ENCODE measurements around the gene CPLX4.

Gene CPLX4

DNA sequence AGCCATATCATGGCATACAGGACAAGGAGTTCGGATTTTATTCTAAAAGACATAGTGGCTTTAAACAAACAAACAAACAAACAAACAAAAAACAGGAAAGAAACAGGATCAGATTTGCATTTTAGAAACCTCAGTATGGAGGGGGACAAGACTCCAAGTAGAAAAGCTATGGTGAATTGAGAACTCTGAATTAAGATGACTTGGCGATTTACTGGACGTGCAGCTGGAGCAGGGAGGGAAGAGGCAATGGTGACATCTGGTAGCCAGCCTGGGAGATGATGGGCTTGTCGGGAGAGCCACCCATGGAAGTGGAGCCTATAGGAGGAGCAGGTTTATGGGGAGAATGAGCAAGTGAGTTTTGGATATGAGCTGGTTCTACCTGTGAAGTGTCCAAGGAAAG is 13.2 kb downstream of the CPLX4 start:
- DNase-seq, result no peak

DNA sequence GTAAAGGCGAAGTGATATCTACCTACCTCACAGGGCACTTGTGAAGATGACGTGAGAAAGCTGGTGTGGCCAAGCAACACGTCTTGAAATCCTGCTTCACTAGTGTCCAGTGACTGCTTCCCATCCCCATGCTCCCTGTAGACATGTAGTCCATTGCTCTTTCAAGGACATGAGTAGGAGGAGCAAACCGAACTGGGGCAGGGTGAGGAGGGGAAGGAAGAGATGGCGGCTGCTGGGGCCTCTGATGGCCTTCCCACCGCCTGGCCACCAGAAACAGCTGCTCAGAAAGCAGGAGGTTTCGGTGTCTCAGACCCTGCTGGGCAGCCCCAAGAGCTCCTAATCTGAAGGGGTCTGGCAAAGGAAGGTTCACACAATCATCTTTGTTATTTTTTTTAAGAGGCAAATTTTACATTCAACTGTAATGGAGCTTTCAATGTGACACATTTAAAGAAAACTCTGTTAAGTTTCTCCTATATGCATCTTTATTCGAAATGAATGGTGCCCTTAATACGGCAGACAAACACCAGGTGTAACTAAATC is 14.7 kb downstream of the CPLX4 start:
- no peak for DNase-seq

DNA sequence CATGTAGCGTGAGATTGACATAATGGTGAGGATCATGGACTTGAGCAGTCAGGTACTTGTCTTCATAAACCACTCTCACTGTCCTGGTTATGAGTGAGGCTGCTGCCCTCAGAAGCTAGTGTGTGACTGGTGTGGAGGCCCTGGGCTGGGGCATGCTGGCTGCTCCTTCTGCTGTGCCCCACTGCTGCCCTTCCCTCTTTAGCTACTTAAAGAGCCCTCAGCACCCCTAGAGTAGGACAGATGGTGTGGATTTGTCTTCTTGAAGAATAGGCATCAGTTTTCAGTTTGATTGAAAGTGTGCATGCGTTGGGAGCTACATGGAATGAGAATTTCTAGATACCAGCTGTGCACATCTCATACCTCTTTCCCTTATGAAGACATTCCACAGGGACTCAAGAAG is 15.4 kb downstream of the CPLX4 start:
- DNase-seq, result no peak

DNA sequence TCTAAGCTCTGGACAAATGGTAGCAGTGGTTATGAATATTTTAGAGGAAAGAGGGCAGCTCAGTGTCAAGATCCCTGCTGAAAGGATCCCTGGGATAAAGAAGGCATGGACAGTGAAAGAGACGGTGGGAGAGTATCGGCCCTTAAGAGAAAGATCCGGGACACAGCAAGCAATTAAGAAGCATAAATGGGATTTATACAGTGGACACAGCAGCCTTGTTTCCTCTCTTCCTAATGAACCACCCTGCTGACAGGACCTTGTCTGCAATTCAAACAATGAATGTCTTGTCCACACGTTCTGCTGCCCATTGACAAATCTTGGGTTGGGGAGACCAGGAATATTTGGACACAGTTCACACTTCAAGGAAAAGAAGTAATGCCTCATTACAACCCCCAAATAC is 16.5 kb downstream of the CPLX4 start:
- DNase-seq, result no peak

DNA sequence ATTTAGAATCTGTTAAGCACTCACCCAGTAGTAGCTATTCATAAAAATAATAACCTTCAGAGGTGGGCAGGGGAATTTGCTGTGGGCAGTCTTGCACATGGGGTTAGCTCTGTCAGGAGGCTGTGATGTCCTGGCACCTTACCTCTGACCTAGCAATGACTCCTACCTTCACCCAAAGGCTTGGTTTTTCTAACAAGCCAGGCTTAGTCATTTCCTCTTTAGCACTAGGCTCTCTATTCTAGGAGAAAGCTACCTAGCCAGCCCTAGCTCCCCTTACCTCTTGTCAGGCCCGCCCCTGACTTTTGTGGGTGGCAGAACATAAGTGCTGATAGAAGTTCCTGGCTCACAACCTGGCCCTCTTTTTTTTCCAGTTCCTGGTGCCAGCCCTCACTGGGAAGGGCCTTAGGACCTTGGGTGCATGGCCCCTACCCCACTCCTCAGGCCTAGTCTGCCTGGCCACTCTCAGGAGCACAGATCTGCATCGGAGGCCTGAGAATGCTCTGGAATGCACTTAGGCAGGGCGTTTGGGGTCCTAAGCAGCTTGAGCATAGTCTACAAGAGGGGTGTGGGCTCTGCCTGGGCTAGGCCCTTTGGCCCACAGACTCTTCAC is 17.7 kb downstream of the CPLX4 start:
- DNase-seq, result no peak

DNA sequence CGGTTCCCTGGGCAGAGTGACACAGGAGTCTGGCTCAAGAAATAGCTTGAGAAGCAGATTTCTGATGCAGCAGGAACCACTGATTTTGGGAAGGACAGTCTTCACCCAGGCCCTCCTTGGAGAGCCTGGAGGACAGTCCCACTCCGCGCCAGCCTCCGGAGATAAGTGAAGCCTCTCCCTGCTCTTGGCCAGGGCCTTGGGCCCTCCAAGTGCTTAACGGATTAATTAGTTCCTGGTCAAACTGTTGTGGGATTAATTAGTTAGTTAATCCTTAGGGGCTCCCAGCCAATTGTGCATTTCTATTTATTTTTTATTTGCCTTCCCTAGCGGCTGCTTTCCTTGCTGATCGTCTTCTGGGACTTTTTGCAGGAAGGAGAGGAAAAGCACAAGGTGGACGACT is 19.6 kb downstream of the CPLX4 start:
- no peak for DNase-seq

DNA sequence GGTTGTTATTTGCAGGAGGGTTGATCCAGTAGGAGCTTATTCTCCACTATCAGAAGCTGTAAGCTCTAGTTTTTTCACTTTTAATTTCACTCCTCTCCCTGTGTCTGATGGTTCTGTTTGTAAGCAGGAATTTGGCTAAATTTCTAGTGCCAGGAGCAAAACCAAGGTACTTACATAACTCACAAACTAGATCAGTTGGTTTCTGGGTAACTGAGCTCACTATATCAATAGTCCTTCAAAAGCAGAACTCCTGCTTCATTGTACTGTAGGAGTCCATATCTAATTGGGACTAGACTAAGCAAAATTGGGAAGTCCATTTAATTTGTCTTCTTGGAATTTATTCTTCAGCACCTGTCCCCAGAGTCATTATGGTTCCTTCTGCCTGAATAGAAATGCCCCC is 25.1 kb downstream of the CPLX4 start:
- no peak for DNase-seq

DNA sequence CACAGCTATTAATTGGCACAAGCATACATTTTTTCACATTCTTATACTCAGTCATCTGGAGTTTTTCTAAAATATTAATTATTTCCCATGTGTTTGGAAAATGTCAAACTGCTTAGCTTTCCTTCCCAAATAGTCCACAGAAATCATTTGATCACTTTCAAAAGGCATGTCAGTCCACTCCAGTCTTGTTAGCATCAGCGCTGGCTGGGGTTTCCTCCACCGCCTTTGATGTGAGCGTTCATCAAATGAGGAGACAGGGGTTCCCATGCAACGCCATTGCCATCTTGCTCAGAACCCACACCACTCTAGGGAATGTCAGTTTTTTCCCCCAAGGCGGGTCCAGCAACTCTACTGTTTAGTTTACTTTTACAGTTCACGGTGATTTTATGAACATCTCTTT is 32.1 kb downstream of the CPLX4 start:
- no peak for DNase-seq

DNA sequence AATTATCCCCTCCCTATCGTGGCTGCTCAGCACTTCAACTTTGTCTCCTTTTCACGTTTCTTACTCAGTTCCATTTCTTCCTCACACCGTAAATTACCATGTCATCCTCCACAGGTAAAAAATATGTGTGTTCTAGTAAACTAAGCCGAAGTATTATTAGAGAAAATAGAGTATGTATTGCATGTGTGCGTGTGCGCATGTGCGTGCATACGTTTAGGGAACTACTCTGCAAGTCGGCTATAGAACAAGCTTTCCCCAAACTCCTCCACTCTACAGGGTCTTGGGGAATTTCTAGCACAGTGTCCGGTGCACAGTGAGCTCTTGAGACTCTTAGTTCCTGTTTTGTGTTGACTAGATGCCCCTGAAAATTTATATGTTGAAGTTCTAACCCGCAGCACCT is 36.1 kb downstream of the CPLX4 start:
- DNase-seq, result no peak

DNA sequence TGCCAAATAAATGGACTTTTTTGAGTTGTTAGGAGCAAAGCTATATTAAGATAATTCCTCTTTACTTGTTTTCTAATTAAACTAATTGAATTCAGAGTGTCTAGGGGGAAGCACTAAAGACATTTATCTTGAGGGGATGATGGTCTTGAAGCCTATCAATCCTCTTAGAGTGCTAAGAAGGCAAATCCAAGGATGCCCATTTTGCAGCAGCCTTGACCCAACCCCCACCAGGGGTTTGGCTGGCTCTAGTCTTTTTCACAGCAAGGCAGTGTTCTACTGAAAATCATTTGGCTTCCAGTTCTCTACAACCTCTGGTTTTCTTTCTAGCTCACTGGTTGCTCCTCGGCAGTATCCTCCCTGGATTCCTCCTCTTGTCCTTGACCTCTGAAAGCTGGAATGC is 38.7 kb downstream of the CPLX4 start:
- DNase-seq, result no peak

DNA sequence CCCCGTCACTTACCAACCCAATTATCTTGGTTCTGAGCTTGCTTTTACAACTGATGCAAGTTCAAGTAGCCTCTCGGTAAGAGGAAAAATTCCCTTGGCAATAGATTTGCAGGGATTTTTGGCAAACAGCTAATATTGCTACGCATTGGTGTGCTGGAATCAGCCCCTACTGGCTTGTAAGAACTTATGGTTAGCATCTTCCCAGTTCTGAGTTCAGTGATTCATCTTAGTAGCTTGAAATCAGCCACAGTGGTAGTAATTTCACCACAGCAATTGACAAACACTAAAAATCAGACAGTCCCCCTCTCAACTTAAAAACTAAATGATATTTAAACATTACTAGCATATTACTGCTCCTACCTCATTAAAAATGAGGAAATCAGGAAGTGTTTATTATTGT is 39.3 kb downstream of the CPLX4 start:
- DNase-seq, result no peak

DNA sequence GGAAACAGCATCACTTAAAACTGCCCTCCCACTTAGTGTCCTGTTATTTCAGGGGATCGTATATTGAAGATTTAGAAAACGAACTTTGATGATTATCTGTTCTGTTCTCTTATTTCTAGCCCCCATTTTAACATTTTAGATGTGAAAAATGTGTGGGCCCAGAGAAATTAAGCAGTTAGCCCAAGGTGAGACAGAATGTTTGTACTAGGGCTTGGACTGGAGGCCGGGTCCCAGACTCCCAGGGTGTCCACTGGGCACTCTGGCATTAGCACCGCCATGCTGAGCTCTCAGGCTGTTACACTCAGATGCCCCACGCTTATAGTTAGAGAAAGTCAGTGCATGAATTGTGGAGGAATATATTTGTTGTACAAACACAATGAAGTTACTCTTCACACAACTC is 39.7 kb downstream of the CPLX4 start:
- no peak for DNase-seq

DNA sequence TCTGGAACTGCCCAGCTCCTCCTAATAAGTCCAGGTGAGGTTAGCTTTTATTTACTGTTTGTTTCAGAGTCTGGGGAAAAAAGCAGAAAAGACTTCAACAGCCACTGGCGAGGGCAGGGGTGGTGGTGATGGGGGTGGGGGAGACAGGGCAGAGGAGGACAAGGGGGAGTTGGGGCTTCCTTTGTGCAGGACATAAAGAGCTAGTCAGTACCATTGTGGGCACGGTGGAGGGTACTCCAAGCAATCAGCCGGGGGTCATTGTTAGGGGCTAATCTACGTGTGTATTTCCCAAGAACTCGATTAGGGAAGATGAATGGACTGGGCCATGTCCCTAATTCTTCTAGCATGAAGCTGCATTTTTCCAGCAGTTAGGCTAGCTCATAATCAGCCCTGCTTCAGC is 42.4 kb downstream of the CPLX4 start:
- DNase-seq, result no peak

DNA sequence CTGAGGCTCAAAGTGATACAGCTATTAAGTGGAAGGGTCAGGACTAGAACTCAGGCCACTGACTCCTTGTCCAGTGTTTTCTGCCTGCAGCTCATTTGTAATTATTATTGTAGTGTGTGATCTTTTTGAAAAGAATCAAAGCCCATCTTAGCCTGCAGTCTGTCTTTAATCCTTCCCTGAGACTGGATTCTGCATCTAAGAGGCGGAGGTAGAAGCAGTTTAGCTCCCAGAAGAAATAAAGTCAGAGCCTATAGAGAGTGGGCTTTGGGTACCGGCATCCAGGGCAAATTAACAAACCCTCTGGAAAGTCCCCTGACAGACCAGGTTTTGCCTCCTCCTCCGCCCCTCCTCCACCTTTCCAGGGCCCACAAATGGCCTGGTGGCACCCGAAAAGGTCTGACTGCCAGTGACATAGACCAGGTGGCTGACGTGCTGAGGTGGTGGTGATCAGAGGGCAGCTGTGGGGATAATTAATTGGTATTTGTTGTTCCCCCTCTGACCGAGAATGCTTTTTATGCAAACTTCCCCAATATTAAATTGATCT is 43.0 kb downstream of the CPLX4 start:
- no peak for DNase-seq

DNA sequence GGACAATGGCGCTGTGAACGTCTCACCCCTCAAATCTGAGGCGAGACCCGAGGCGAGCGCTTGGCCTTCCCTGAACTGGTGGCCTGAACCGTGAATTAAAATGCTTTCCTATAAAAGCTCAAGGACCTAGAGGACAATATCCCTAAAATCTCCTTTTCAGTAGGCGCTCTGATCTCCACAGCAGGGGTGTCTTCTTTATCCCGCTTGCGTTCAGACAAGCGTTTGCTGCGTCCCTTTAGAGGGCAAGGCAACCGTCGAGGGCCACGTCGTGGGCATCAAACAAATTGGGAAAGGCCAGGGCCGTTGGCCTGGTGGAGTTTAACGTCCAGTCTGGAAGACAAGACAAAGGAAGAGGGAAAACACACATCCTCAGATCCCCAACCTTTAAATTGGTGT is 43.9 kb downstream of the CPLX4 start:
- no peak for DNase-seq

DNA sequence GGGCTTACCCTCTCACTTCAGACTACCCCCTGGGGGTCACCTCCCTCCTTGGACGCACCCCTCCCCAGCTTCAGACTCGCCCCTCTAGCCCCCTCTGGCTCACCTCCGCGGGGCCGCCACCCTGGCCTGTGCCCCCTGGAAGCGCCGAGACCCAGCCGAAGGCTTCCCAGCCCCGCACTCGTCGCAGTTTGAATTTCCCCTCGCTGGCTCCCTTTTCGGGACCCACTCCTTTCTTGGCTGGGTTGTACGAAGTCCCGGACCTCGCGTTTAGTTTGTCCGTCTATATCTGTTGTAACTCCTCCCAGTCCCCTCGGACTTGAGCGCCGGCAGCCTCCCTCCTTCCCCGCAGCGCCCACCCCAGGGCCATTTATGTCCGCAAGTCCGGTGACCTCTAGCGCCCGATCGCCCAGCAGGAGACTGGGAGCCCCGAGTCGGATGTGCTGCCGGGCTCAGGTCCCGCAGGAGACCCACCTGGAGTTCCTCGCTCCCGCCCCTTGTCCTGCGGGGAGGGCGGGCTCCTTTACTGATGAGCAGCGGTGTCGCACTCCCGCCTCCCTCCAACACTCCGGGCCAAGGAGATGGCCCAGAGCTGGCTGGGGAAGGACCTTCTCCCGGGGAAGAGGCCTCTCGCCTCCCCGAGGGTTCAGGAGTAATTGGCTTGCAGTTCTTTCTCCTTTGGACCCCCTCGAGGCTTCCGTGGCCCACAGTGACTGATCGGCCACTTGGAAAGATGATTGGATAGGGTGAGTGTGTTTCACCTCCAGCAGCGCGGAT is 44.5 kb downstream of the CPLX4 start:
- no peak for DNase-seq

DNA sequence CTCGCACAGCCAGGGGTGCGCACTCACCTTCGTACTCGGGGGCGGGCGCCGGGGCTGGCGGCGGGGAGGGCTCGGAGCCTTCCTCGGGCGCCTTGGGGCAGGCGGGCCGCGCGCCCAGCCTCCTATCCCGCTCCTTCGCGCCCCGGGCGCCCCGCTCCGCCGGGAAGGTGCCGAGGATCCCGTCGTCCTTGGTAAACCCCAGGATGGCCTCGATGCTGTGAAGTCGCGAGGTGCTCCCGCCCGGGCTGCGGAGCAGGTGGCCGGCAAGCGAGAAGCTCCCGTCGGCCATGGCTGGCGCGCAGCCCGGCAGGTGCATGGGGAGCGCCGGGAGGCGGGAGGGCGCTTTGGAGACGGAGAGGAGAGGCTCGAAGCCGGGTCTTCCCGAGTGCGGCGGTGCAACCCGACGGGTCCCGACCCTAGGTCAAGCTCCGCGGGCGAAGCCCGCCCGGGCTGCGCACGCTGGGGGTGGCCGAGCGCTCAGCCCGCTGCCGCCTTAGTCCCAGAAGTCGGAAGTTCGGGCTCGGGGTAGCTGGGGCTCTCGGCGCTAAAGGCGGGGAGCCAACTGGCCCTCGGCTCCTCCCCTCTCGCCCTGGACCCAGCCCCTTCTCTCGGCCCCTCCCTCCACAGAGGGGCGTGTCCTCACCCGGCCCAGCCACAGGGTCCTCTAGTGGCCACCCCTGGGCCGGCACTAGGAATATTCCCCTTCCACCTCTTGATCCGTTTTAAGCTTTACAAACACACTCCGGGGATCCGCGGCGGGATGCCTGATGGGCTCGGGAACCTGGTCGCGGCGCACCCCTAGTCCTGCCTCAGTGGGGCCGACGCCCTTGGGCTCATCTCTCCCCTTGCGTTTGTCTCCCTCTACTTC is 45.3 kb downstream of the CPLX4 start, which contains the start of gene RAX:
Gene RAX, minus strand, starts transcription at position 564 of the 868 bp plus-strand sequence. Its CDS starts 248 bp downstream, at position 316.
- DNase-seq, result no peak

DNA sequence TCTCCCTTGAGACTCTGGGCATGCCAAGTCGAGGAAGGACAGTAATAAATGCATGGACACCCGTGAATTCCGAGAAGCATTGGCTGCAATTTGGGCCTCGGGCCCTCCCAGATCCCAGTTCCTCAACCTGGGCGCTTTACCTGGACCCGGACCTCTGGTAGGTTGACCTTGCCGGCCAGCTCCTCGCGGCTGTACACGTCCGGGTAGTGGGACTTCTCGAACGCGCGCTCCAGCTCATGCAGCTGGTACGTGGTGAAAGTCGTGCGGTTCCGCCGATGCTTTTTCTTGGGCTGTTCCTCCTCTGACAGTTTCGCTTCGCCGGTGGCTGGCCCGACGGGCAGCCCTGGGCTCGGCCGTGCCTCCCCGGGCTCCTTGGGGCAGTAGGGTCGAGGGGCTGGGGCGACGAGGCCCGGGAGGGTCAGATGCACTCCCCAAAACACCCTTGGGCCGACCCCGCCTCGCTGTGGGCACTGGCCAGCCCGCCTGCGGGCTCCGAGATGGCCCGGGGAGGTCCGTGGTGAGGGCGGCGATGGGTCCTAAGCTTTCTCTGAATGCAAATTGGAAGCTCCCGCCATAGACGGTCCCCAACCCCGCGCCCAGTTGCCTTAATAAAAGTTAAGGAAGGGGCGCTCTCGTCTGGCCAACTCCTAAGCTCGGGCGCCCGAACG is 46.1 kb downstream of the CPLX4 start:
- DNase-seq, result no peak

DNA sequence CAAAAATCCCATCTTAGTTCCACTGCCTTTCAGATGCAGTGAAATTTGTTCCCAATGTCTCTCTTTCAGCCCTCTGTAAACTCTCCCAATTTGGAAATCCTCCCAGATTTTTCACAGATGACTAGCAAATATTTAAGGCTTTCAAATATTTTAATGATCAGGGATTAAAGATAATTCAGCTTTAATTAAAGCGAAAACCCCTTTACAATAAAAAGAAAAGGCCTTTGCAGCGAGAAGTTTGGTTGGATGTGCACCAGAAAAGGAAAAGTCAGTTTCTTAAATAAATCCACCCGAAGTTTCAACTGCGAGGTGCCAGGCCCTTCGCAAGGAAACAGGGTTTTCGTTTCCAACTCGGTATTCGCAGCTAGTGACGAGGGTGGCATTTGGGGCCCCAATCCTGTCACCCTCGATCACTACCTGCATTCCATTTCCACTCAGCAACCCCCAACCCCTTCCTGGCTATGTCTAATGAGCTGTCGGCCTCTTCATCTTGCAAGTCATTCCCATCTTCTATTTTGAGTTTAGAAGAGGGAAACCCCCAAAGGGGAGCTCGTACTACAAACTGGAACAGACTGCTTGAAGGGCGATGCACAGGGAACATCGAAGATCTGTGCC is 46.7 kb downstream of the CPLX4 start:
- DNase-seq, result no peak

DNA sequence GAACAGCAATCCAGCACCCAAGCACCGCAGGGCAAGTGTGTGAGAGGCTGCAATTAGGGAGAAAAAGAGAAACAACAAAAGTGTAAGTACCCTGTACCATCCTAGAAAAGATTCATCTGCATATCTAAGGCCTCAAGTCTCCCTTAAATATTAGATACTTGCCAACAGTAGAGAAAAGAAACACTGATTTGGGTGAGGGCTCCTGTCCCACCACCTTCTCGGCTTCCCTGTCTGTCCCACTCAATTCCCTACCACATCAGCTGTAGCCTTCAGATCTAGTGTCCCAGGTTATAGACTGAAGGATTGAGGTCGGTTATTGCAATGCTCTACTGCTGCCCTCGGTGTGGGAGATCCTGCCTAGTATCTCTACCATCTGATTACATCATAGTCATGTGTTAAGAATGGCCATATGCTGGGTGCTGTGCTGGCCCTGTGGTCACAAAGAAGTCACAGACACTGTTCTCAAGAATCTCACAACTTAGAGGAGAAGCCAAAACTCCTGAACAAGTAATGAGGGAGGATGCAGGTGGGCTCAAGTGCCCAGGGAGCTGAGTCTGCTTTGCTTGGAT is 47.7 kb downstream of the CPLX4 start:
- DNase-seq, result no peak

DNA sequence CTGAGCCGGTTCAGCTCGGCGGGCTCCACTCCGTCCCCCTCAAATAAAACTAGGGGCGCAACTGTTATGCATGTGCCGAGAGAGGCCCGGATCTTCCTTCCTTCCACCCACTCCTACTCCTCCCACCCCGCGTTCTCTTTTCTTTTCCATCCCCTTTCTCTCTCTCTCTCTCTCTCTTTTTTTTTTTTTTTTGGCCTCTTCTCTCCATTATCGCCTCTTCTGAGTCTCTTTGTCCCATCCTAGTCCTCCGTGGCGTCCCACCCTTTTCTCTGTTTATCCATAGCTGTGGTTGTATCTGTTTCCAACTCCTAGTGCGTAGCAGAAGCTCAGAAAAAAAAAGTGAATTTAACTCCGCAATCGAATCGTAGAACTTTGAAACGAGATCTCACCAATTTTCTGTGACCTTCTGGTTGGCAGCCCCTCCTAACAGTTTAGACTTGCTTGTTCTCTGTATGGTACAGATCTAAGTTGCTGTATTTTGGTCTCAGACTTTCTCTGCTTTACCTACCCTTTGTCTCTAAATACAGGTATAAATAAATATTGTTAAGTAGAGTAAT is 48.8 kb downstream of the CPLX4 start:
- no peak for DNase-seq

All from activated effector memory CD4-positive, alpha-beta T cell treated with anti-CD3 and anti-CD28 coated beads, Interleukin-2, amount 50 U/mL, for 16 hours (primary cell).